DMS79 treated with DMSO at 0.1 percent for 48 hours (cell line): ENCODE measurements around the gene MRPS24.
"Not testable (repeated sequence)": the region's sequence is repeated elsewhere in the genome, so short reads cannot be mapped to it uniquely, and the experiment has no call there.

Experiments used
- DNase-seq: peaks from one replicate; lab custom pipeline; 2025; lab: John Stamatoyannopoulos, UW

MRPS24 gene

DNA sequence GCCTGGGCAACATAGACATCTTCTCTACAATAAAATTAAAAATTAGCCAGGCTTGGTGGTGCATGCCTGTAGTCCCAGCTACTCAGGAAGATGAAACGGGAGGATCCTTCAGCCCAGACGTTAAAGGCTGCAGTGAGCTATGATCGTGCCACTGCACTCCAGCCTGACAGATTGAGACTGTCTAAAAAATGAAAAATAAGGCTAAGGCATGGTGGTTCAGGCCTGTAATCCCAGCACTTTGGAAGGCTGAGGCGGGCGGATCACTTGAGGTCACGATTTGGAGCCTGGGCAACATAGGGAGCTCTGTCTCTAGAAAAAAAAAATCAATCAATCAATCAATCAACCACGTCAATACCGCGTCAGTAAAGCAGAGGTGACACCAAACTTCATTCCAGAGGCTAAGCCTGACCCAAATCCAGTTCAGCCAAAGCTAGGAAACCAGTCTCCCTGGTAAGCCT lies 31.1 kb downstream of the MRPS24 start:
- DNase-seq = no peak

DNA sequence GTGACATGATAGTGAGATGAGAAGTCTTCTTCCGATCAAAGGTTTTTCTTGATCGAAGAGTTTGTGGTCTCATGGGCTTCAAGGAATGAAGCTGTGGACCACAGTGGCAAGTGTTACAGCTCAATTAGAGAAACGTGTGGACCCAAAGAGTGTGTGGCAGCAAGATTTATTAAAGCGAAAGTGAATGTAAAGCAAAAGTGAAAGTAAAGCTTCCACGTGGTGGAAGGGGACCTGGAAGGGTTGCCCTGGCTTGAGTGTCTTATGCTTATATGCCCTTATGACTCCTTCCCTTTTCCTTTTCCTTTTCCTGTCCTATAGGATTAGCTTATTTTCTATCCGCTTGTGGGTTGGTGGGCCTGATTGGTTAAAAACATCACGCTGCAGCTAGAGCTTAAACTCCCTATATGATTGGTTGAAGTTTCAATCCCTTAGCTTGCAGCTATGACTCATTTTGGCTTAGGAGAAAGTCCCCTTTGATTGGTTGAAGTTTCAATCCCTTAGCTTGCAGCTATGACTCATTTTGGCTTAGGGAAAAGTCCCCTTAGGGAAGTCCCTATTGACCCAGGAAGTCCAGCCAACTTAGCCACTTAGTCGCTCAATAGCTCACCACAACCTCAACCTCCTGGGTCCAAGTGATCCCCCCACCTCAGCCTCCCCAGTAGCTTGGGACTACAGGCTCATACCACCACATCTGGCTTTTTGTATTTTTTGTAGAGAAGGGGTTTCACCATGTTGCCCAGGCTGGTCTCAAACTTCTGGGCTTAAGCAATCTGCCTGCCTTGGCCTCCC lies 34.7 kb downstream of the MRPS24 start:
- peak; percentile 31 for DNase-seq

DNA sequence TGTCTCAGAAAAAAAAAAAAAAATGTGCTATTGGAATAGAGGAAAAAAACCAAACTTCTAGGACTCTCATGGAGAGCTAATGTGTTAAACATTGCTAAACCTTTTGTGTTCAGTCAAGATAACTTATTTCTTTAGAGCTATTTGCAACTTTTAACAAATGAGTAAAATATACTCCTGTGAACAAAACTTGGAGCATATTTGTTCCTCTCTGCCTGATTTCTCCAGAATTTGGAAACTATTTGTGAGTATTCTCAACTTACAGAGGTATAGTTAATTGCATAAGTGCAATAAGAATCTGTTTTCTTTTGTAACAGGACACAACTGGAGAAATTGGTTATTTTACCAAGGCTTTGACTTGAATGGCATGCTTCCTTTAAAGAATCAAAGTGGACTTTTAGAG lies 38.4 kb downstream of the MRPS24 start:
- not testable (repeated sequence) for DNase-seq

DNA sequence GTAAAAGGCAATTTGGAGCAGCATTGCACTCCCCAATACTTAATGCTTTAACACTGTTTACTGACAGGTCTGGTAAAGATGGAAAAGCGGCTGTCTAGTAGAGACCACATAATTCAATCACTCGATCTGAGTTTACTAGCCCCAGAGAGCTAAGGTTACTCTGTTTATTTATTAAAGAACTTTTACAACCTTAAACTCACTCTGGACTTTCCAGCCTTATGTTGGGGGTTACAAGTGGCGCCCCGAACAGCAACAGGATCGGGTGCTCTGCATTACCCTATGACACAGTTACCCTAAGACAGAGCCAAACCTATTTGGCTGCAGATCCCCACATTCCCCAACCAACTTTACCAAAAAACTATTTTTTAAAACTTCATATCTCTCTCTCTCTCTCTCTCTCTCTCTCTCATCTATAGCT lies 43.9 kb downstream of the MRPS24 start:
- no peak for DNase-seq

DNA sequence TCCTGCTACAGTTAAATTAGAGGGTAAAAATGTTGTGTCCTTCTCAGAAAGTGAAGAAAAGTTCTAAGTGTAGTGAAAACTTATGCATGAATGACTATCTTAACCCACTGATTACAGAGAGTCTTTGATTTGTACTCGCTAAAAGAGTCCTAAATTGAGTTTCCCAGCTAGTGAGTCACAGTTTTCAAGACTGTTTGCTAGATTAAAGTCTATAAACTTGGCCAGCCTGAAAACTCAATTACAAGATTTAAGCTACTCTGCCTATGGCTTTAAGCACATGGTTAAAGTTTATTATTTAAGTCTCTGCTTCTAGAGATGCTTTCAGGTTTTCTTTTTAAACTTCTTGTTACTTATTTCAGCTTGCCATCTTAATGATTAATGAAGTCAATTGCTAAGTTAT lies 44.4 kb downstream of the MRPS24 start:
- no peak for DNase-seq

DNA sequence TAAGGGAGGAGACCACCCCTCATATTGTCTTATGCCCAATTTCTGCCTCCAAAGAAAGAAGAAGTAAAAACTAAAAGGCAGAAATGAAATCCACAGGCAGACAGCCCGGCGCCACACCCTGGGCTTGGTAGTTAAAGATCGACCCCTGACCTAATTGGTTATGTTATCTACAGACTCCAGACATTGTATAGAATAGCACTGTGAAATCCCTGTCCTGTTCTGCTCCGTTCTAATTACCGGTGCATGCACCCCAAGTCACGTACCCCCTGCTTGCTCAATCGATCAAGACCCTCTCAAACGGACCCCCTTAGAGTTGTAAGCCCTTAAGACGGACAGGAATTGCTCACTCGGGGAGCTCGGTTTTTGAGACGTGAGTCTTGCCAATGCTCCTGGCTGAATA lies 44.8 kb downstream of the MRPS24 start:
- not testable (repeated sequence) for DNase-seq

DNA sequence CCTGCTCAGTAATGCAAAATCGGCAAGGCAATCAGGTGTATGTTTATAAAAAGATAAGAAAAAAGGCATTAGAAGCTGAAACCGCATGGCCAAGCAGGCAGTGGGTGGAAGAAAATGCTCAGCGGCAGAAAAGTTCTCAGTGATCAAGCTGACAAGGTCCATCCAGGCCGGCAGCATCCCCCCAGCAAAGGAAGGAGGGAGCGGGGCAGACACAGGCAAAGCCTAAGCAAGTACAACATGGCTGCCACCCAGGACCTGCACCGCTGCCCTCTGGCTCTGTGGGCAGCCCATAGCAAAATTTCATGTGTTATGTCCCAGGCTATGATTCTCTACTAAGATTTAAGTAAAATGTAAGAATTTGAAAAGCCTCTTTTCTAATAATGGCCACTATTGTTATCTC lies 45.4 kb downstream of the MRPS24 start:
- DNase-seq = no peak

DNA sequence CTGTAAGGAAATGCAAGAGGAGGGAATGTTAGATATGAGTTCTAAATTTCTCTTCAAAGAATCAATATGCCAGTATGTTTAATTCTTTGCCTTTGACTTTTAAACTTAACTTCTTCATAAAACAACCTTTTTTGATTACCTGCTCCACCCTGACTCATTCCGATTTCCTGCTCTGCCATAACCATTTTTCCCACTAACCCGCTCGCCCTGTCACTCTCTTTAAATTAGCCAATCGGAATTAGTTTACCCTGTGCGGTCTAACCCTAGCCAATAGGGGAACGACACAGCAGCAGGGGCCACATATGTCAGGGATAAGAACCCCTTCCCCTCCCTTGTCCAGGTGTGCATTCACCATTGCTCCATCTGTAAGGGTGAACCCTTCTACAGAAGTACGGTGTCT lies 45.9 kb downstream of the MRPS24 start:
- DNase-seq = not testable (repeated sequence)
